Mesendoderm (in vitro differentiated cells): ENCODE data around the gene SLC34A2.
A peak's percentile ranks its signal among the peaks of the same experiment; 100 is the strongest.

Experiments
- DNase-seq: peaks from one replicate; pipeline ENCODE4 v3.0.0; 2013
- H2AK5ac ChIP-seq: 2 replicates; pipeline ENCODE4 v1.6.1; 2013; ENCODE audit warnings: low read length, inconsistent platforms
- H2BK120ac ChIP-seq: 2 replicates; pipeline ENCODE4 v1.6.1; 2013; ENCODE audit warnings: low read depth, mild to moderate bottlenecking, low read length, moderate library complexity, mixed read lengths
- H2BK15ac ChIP-seq: replicated peaks from 2 replicates; pipeline ENCODE4 v1.6.1; 2013; ENCODE audit warnings: low read depth, mild to moderate bottlenecking, moderate library complexity
- H2BK5ac ChIP-seq: 2 replicates; pipeline ENCODE4 v1.6.1; 2013; ENCODE audit warnings: low read length, inconsistent platforms
- H3K18ac ChIP-seq: 2 replicates; pipeline ENCODE4 v1.6.1; 2013; ENCODE audit warnings: mild to moderate bottlenecking, low read length, mixed read lengths
- H3K23ac ChIP-seq: one replicate; pipeline ENCODE4 v1.6.1; 2013; ENCODE audit warnings: low read length
- H3K27ac ChIP-seq: 2 replicates; pipeline ENCODE4 v1.5.1; 2013; ENCODE audit warnings: low read depth, mild to moderate bottlenecking, inconsistent platforms, low read length, moderate library complexity
- H3K27me3 ChIP-seq: 2 replicates; pipeline ENCODE4 v1.6.1; 2013; ENCODE audit warnings: low read length, control low read depth, mild to moderate bottlenecking, inconsistent platforms; ENCODE audit not compliant: insufficient read depth, poor library complexity
- H3K36me3 ChIP-seq: 2 replicates; pipeline ENCODE4 v1.6.1; 2013; ENCODE audit warnings: low read length, inconsistent platforms; ENCODE audit not compliant: control insufficient read depth, insufficient read depth
- H3K4ac ChIP-seq: one replicate; pipeline ENCODE4 v1.6.1; 2013; ENCODE audit warnings: low read depth, mild to moderate bottlenecking, low read length, moderate library complexity
- H3K4me1 ChIP-seq: 2 replicates; pipeline ENCODE4 v1.6.1; 2013; ENCODE audit warnings: low read depth, low read length, inconsistent platforms; ENCODE audit not compliant: control insufficient read depth
- H3K4me2 ChIP-seq: 2 replicates; pipeline ENCODE4 v1.6.1; 2013; ENCODE audit warnings: low read length
- H3K4me3 ChIP-seq: 2 replicates; pipeline ENCODE4 v1.5.1; 2013; ENCODE audit warnings: mild to moderate bottlenecking, low read length
- H3K56ac ChIP-seq: one replicate; pipeline ENCODE4 v1.6.1; 2013; ENCODE audit warnings: low read length
- H3K79me1 ChIP-seq: 2 replicates; pipeline ENCODE4 v1.6.1; 2013; ENCODE audit warnings: low read length, inconsistent platforms
- H3K79me2 ChIP-seq: 2 replicates; pipeline ENCODE4 v1.6.1; 2013; ENCODE audit warnings: mild to moderate bottlenecking, low read length; ENCODE audit not compliant: control insufficient read depth, insufficient read depth
- H3K9ac ChIP-seq: 2 replicates; pipeline ENCODE4 v1.6.1; 2013; ENCODE audit warnings: low read length, inconsistent platforms
- H4K5ac ChIP-seq: one replicate; pipeline ENCODE4 v1.6.1; 2013; ENCODE audit warnings: low read length
- H4K8ac ChIP-seq: one replicate; pipeline ENCODE4 v1.6.1; 2013; ENCODE audit warnings: low read depth, mild to moderate bottlenecking, control low read depth, low read length, moderate library complexity
- WGBS: extraction: QIAGEN DNeasy Blood & Tissue Kit; methylation state at CpG from one replicate; pipeline ENCODE4 v1.1.7; 2013; ENCODE audit warnings: low lambda C conversion rate, missing lambda C conversion rate; ENCODE audit not compliant: insufficient coverage; ENCODE audit errors: extremely low coverage; 5-methylcytosine and 5-hydroxymethylcytosine counted together

The SLC34A2 gene

GRCh38 chr4:25696409-25696808 lies 40.8 kb downstream of the SLC34A2 start:
- Histone ChIP-seq H3K4me3 (no peak overlapping the region), H3K36me3 (no peaks in the 10 kb centered on the region), H2BK120ac (no peak overlapping the region), H4K5ac (no peak overlapping the region), H3K79me1 (no peaks in the 10 kb centered on the region), H3K79me2 (no peaks in the 10 kb centered on the region), H4K8ac (no peak overlapping the region), H3K27me3 (no peaks in the 10 kb centered on the region), H2AK5ac (no peak overlapping the region), H2BK15ac (no peak overlapping the region), H3K4me2 (no peak overlapping the region), H3K18ac (no peak overlapping the region), H3K4ac (no peak overlapping the region), H3K4me1 (peaks cover 5% of the 10 kb centered on the region), H3K9ac (no peak overlapping the region), H3K56ac (no peak overlapping the region), H3K27ac (no peak overlapping the region), H3K23ac (no peak overlapping the region), H2BK5ac (no peak overlapping the region)
- DNase-seq, result peak; percentile 91
- WGBS, result no CpG with 5 or more reads among the region's 5 CpGs

GRCh38 chr4:25697516-25697915 lies 41.9 kb downstream of the SLC34A2 start:
- Histone ChIP-seq H3K23ac (no peak overlapping the region), H4K8ac (no peak overlapping the region), H3K79me2 (no peaks in the 10 kb centered on the region), H2BK15ac (no peak overlapping the region), H3K9ac (no peak overlapping the region), H4K5ac (no peak overlapping the region), H3K36me3 (no peaks in the 10 kb centered on the region), H3K18ac (no peak overlapping the region), H3K4me1 (peaks cover 5% of the 10 kb centered on the region), H3K56ac (no peak overlapping the region), H3K4me2 (no peak overlapping the region), H2BK120ac (no peak overlapping the region), H3K4ac (no peak overlapping the region), H2AK5ac (no peak overlapping the region), H3K4me3 (no peak overlapping the region), H3K79me1 (no peaks in the 10 kb centered on the region), H3K27me3 (no peaks in the 10 kb centered on the region), H2BK5ac (no peak overlapping the region), H3K27ac (no peak overlapping the region)
- peak; percentile 68 for DNase-seq
- no CpG with 5 or more reads among the region's 5 CpGs for WGBS

GRCh38 chr4:25700661-25701060 lies 45.0 kb downstream of the SLC34A2 start:
- H3K27ac ChIP-seq, result no peak overlapping the region
- H3K4ac ChIP-seq, result no peak overlapping the region
- H2BK5ac ChIP-seq, result no peak overlapping the region
- no CpG with 5 or more reads among the region's 4 CpGs for WGBS
- H3K9ac ChIP-seq, result no peak overlapping the region
- no peak overlapping the region for H4K8ac ChIP-seq
- no peaks in the 10 kb centered on the region for H3K27me3 ChIP-seq
- no peaks in the 10 kb centered on the region for H3K79me1 ChIP-seq
- no peak overlapping the region for H3K4me3 ChIP-seq
- no peak overlapping the region for H3K4me2 ChIP-seq
- no peak overlapping the region for H3K23ac ChIP-seq
- H3K79me2 ChIP-seq, result no peaks in the 10 kb centered on the region
- H2BK120ac ChIP-seq, result no peak overlapping the region
- H2AK5ac ChIP-seq, result no peak overlapping the region
- peaks cover 2% of the 10 kb centered on the region for H3K4me1 ChIP-seq
- H4K5ac ChIP-seq, result no peak overlapping the region
- DNase-seq, result no peak
- no peak overlapping the region for H3K56ac ChIP-seq
- no peaks in the 10 kb centered on the region for H3K36me3 ChIP-seq
- H2BK15ac ChIP-seq, result no peak overlapping the region
- no peak overlapping the region for H3K18ac ChIP-seq

- H3K4me2 ChIP-seq, result no peak overlapping the region
Measured at GRCh38 chr4:25702848-25703247, 47.2 kb downstream of the SLC34A2 start.

GRCh38 chr4:25703731-25704388 lies 48.2 kb downstream of the SLC34A2 start:
- H2AK5ac ChIP-seq, result no peak overlapping the region
- H4K8ac ChIP-seq, result no peak overlapping the region
- no peak overlapping the region for H3K23ac ChIP-seq
- no peaks in the 10 kb centered on the region for H3K79me1 ChIP-seq
- no peak overlapping the region for H3K4ac ChIP-seq
- no peak overlapping the region for H2BK15ac ChIP-seq
- WGBS, result no CpG with 5 or more reads among the region's 3 CpGs
- no peaks in the 10 kb centered on the region for H3K27me3 ChIP-seq
- no peak overlapping the region for H4K5ac ChIP-seq
- no peak overlapping the region for H3K9ac ChIP-seq
- H3K36me3 ChIP-seq, result no peaks in the 10 kb centered on the region
- H2BK120ac ChIP-seq, result no peak overlapping the region
- no peak overlapping the region for H3K4me2 ChIP-seq
- H2BK5ac ChIP-seq, result no peak overlapping the region
- no peak overlapping the region for H3K18ac ChIP-seq
- H3K4me1 ChIP-seq, result no peaks in the 10 kb centered on the region
- no peak overlapping the region for H3K56ac ChIP-seq
- no peak overlapping the region for H3K4me3 ChIP-seq
- no peaks in the 10 kb centered on the region for H3K79me2 ChIP-seq
- H3K27ac ChIP-seq, result no peak overlapping the region
- DNase-seq, result no peak

More at GRCh38 chr4:25702848-25703247, 47.2 kb downstream of the SLC34A2 start:
- Histone ChIP-seq H3K4me1 (no peaks in the 10 kb centered on the region), H2BK120ac (no peak overlapping the region), H3K4me3 (no peak overlapping the region), H2BK15ac (no peak overlapping the region), H3K56ac (no peak overlapping the region), H3K27me3 (no peaks in the 10 kb centered on the region), H2BK5ac (no peak overlapping the region), H3K4ac (no peak overlapping the region), H3K36me3 (no peaks in the 10 kb centered on the region), H2AK5ac (no peak overlapping the region), H3K79me2 (no peaks in the 10 kb centered on the region), H3K18ac (no peak overlapping the region), H3K27ac (no peak overlapping the region), H3K9ac (no peak overlapping the region), H4K8ac (no peak overlapping the region), H4K5ac (no peak overlapping the region), H3K23ac (no peak overlapping the region), H3K79me1 (no peaks in the 10 kb centered on the region)
- WGBS, result no CpG with 5 or more reads among the region's 5 CpGs
- DNase-seq, result peak; percentile 29

GRCh38 chr4:25704516-25704915 lies 48.9 kb downstream of the SLC34A2 start:
- no peak overlapping the region for H3K56ac ChIP-seq
- H2BK15ac ChIP-seq, result no peak overlapping the region
- H3K23ac ChIP-seq, result no peak overlapping the region
- H3K9ac ChIP-seq, result no peak overlapping the region
- no peak for DNase-seq
- H2BK120ac ChIP-seq, result no peak overlapping the region
- H2AK5ac ChIP-seq, result no peak overlapping the region
- H3K4ac ChIP-seq, result no peak overlapping the region
- H3K18ac ChIP-seq, result no peak overlapping the region
- no CpG with 5 or more reads among the region's 2 CpGs for WGBS
- no peaks in the 10 kb centered on the region for H3K27me3 ChIP-seq
- H4K8ac ChIP-seq, result no peak overlapping the region
- no peak overlapping the region for H2BK5ac ChIP-seq
- H3K27ac ChIP-seq, result no peak overlapping the region
- H3K4me1 ChIP-seq, result no peaks in the 10 kb centered on the region
- H3K79me2 ChIP-seq, result no peaks in the 10 kb centered on the region
- H3K4me2 ChIP-seq, result no peak overlapping the region
- no peak overlapping the region for H4K5ac ChIP-seq
- H3K36me3 ChIP-seq, result no peaks in the 10 kb centered on the region
- H3K79me1 ChIP-seq, result no peaks in the 10 kb centered on the region
- no peak overlapping the region for H3K4me3 ChIP-seq
